Trophoblast cell (in vitro differentiated cells and primary cell): ENCODE measurements around the gene GRID1.

Experiments used
- DNase-seq, 2 donors: peaks; one replicate each; pipeline ENCODE4 v3.0.0-alpha.2; 2016
- H2AFZ ChIP-seq: 2 replicates; pipeline ENCODE4 v1.6.1; 2013; ENCODE audit warnings: low read length, moderate library complexity, mild to moderate bottlenecking; ENCODE audit not compliant: insufficient read depth, poor library complexity
- H2AK5ac ChIP-seq: 2 replicates; pipeline ENCODE4 v1.6.1; 2013; ENCODE audit warnings: mild to moderate bottlenecking, low read length
- H2BK120ac ChIP-seq: 2 replicates; pipeline ENCODE4 v1.6.1; 2013; ENCODE audit warnings: low read length, mild to moderate bottlenecking, moderate library complexity; ENCODE audit not compliant: insufficient read depth, poor library complexity
- H2BK12ac ChIP-seq: 2 replicates; pipeline ENCODE4 v1.6.1; 2013; ENCODE audit warnings: mild to moderate bottlenecking, low read length, moderate library complexity
- H2BK5ac ChIP-seq: 2 replicates; pipeline ENCODE4 v1.6.1; 2013; ENCODE audit warnings: low read length, low read depth, moderate library complexity, mild to moderate bottlenecking; ENCODE audit not compliant: poor library complexity
- H3K14ac ChIP-seq: 2 replicates; pipeline ENCODE4 v1.6.1; 2013; ENCODE audit warnings: mild to moderate bottlenecking, low read length
- H3K18ac ChIP-seq: 2 replicates; pipeline ENCODE4 v1.6.1; 2013; ENCODE audit warnings: mild to moderate bottlenecking, low read length
- H3K23ac ChIP-seq: 2 replicates; pipeline ENCODE4 v1.6.1; 2013; ENCODE audit warnings: low read length
- H3K27ac ChIP-seq: 2 replicates; pipeline ENCODE4 v1.5.1; 2013; ENCODE audit warnings: low read depth, mild to moderate bottlenecking, inconsistent platforms, low read length, moderate library complexity
- H3K27me3 ChIP-seq: 2 replicates; pipeline ENCODE4 v1.6.1; 2013; ENCODE audit warnings: inconsistent platforms, mild to moderate bottlenecking, low read length, moderate library complexity; ENCODE audit not compliant: insufficient read depth
- H3K36me3 ChIP-seq, 2 experiments: 1 replicate in 1 of 2; 2 replicates in 1 of 2; pipeline ENCODE4 v1.6.1; 2013; ENCODE audit warnings: low read length in 2 of 2, mild to moderate bottlenecking in 2 of 2, moderate library complexity in 1 of 2; ENCODE audit not compliant: insufficient read depth in 2 of 2, control insufficient read depth in 1 of 2
- H3K4ac ChIP-seq: 2 replicates; pipeline ENCODE4 v1.6.1; 2013; ENCODE audit warnings: low read depth, mild to moderate bottlenecking, low read length, moderate library complexity
- H3K4me1 ChIP-seq, 2 experiments: 1 replicate in 1 of 2; 2 replicates in 1 of 2; pipeline ENCODE4 v1.6.1; 2013; ENCODE audit warnings: low read length in 2 of 2, mild to moderate bottlenecking in 2 of 2, moderate library complexity in 1 of 2; ENCODE audit not compliant: insufficient read depth in 2 of 2, control insufficient read depth in 1 of 2
- H3K4me2 ChIP-seq: 2 replicates; pipeline ENCODE4 v1.6.1; 2013; ENCODE audit warnings: inconsistent platforms, mild to moderate bottlenecking, low read length, moderate library complexity
- H3K4me3 ChIP-seq: 2 replicates; pipeline ENCODE4 v1.5.1; 2013; ENCODE audit warnings: mild to moderate bottlenecking, low read depth, low read length, inconsistent platforms
- H3K79me1 ChIP-seq: one replicate; pipeline ENCODE4 v1.6.1; 2013; ENCODE audit warnings: low read length
- H3K79me2 ChIP-seq: 2 replicates; pipeline ENCODE4 v1.6.1; 2013; ENCODE audit warnings: low read length, mild to moderate bottlenecking; ENCODE audit not compliant: control insufficient read depth, insufficient read depth, poor library complexity
- H3K9ac ChIP-seq: 2 replicates; pipeline ENCODE4 v1.6.1; 2013; ENCODE audit warnings: mild to moderate bottlenecking, low read length
- H3K9me3 ChIP-seq: 2 replicates; pipeline ENCODE4 v1.6.1; 2013; ENCODE audit warnings: low read depth, mild to moderate bottlenecking, control low read depth, inconsistent platforms, low read length; ENCODE audit not compliant: insufficient read depth
- H4K12ac ChIP-seq: 2 replicates; pipeline ENCODE4 v1.6.1; 2013; ENCODE audit warnings: low read depth, mild to moderate bottlenecking, low read length, moderate library complexity
- H4K8ac ChIP-seq: 2 replicates; pipeline ENCODE4 v1.6.1; 2013; ENCODE audit warnings: low read depth, mild to moderate bottlenecking, low read length, moderate library complexity
- H4K91ac ChIP-seq: one replicate; pipeline ENCODE4 v1.6.1; 2013; ENCODE audit warnings: low read depth, mild to moderate bottlenecking, low read length, moderate library complexity
- WGBS: extraction: QIAGEN DNeasy Blood & Tissue Kit; methylation state at CpG from one replicate; pipeline ENCODE4 v1.1.7; 2013; ENCODE audit warnings: missing lambda C conversion rate; ENCODE audit not compliant: insufficient read length, insufficient coverage; ENCODE audit errors: extremely low coverage; 5-methylcytosine and 5-hydroxymethylcytosine counted together

GRID1 gene

GRCh38 chr10:85920311-85920710 lies 446.3 kb downstream of the GRID1 start:
- Histone ChIP-seq H3K79me2 (no peaks in the 10 kb centered on the region), H3K9ac (no peak overlapping the region), H3K9me3 (no peaks in the 10 kb centered on the region), H3K18ac (no peak overlapping the region), H3K14ac (no peak overlapping the region), H3K27ac (no peak overlapping the region), H3K79me1 (no peaks in the 10 kb centered on the region), H2BK5ac (no peak overlapping the region), H3K4ac (no peak overlapping the region), H4K91ac (no peak overlapping the region), H2BK120ac (no peak overlapping the region), H3K23ac (no peak overlapping the region), H4K8ac (no peak overlapping the region), H3K36me3 (no peaks in the 10 kb centered on the region), H4K12ac (no peak overlapping the region), H3K27me3 (no peaks in the 10 kb centered on the region), H3K4me1 (no peaks in the 10 kb centered on the region), H2AK5ac (no peak overlapping the region), H3K4me3 (peak overlapping the region; percentile 32), H2AFZ (no peak overlapping the region), H2BK12ac (no peak overlapping the region), H3K4me2 (no peak overlapping the region)
- no CpG with 5 or more reads among the region's 6 CpGs for WGBS
- DNase-seq, result no peak

GRCh38 chr10:85919491-85920021 lies 447.0 kb downstream of the GRID1 start:
- H3K4me3 ChIP-seq, result no peak overlapping the region
- H2AK5ac ChIP-seq, result no peak overlapping the region
- H4K8ac ChIP-seq, result no peak overlapping the region
- H4K12ac ChIP-seq, result no peak overlapping the region
- no peaks in the 10 kb centered on the region for H3K4me1 ChIP-seq
- H3K27me3 ChIP-seq, result no peaks in the 10 kb centered on the region
- H3K79me1 ChIP-seq, result no peaks in the 10 kb centered on the region
- H4K91ac ChIP-seq, result no peak overlapping the region
- H2BK12ac ChIP-seq, result no peak overlapping the region
- no peak overlapping the region for H2BK120ac ChIP-seq
- H2AFZ ChIP-seq, result no peak overlapping the region
- no CpG with 5 or more reads among the region's 4 CpGs for WGBS
- no peak overlapping the region for H3K14ac ChIP-seq
- no peak overlapping the region for H3K4ac ChIP-seq
- no peak overlapping the region for H3K9ac ChIP-seq
- no peaks in the 10 kb centered on the region for H3K9me3 ChIP-seq
- H3K27ac ChIP-seq, result no peak overlapping the region
- no peaks in the 10 kb centered on the region for H3K36me3 ChIP-seq
- H2BK5ac ChIP-seq, result no peak overlapping the region
- no peak overlapping the region for H3K18ac ChIP-seq
- no peaks in the 10 kb centered on the region for H3K79me2 ChIP-seq
- H3K4me2 ChIP-seq, result no peak overlapping the region
- no peak overlapping the region for H3K23ac ChIP-seq
- DNase-seq, result no peak

GRCh38 chr10:85918371-85918770 lies 448.2 kb downstream of the GRID1 start:
- H3K4me1 ChIP-seq, result no peaks in the 10 kb centered on the region
- H4K8ac ChIP-seq, result no peak overlapping the region
- no peak overlapping the region for H2BK120ac ChIP-seq
- no CpG with 5 or more reads among the region's 3 CpGs for WGBS
- no peaks in the 10 kb centered on the region for H3K27me3 ChIP-seq
- no peak overlapping the region for H2BK12ac ChIP-seq
- no peak overlapping the region for H3K27ac ChIP-seq
- no peak overlapping the region for H3K4me2 ChIP-seq
- no peak overlapping the region for H3K14ac ChIP-seq
- H3K4ac ChIP-seq, result no peak overlapping the region
- no peak overlapping the region for H2AFZ ChIP-seq
- no peak overlapping the region for H4K12ac ChIP-seq
- H3K9ac ChIP-seq, result no peak overlapping the region
- H3K9me3 ChIP-seq, result no peaks in the 10 kb centered on the region
- no peak for DNase-seq
- no peak overlapping the region for H3K23ac ChIP-seq
- no peak overlapping the region for H3K18ac ChIP-seq
- H3K36me3 ChIP-seq, result no peaks in the 10 kb centered on the region
- no peak overlapping the region for H2BK5ac ChIP-seq
- no peaks in the 10 kb centered on the region for H3K79me2 ChIP-seq
- H4K91ac ChIP-seq, result no peak overlapping the region
- H3K4me3 ChIP-seq, result no peak overlapping the region
- H2AK5ac ChIP-seq, result no peak overlapping the region
- no peaks in the 10 kb centered on the region for H3K79me1 ChIP-seq

GRCh38 chr10:85917601-85918000 lies 449.0 kb downstream of the GRID1 start:
- Histone ChIP-seq H3K27me3 (no peaks in the 10 kb centered on the region), H2BK5ac (no peak overlapping the region), H2BK120ac (no peak overlapping the region), H3K36me3 (no peaks in the 10 kb centered on the region), H3K27ac (no peak overlapping the region), H3K18ac (no peak overlapping the region), H3K79me2 (no peaks in the 10 kb centered on the region), H4K91ac (no peak overlapping the region), H3K9ac (no peak overlapping the region), H3K14ac (no peak overlapping the region), H2BK12ac (no peak overlapping the region), H2AK5ac (no peak overlapping the region), H3K4me1 (no peaks in the 10 kb centered on the region), H3K79me1 (no peaks in the 10 kb centered on the region), H3K4me3 (no peak overlapping the region), H3K23ac (no peak overlapping the region), H2AFZ (no peak overlapping the region), H3K9me3 (no peaks in the 10 kb centered on the region), H4K8ac (no peak overlapping the region), H3K4me2 (no peak overlapping the region), H4K12ac (no peak overlapping the region), H3K4ac (no peak overlapping the region)
- WGBS, result no CpG with 5 or more reads among the region's 4 CpGs
- no peak for DNase-seq
